WTC11 (cell line): ENCODE measurements around the gene GIGYF1.

Experiments
- ELF4 ChIP-seq: sonication (generic); formaldehyde crosslinking; IDR thresholded peaks from 2 replicates; pipeline ENCODE4 v1.8.1; 2022; ENCODE audit warnings: low read depth, mild to moderate bottlenecking, moderate library complexity, missing genetic modification reagents
- TF ChIP-seq, protein P1 (sequence below): sonication (generic); formaldehyde crosslinking; IDR thresholded peaks from 2 replicates; pipeline ENCODE4 v1.8.0; 2023; ENCODE audit warnings: missing genetic modification reagents
- TF ChIP-seq, protein P2 (sequence below): sonication (generic); formaldehyde crosslinking; IDR thresholded peaks from 2 replicates; pipeline ENCODE4 v1.8.0; 2023; ENCODE audit warnings: missing genetic modification reagents, mild to moderate bottlenecking, borderline replicate concordance
- TF ChIP-seq, protein P3 (sequence below): sonication (generic); formaldehyde crosslinking; IDR thresholded peaks from 2 replicates; pipeline ENCODE4 v1.8.1; 2022; ENCODE audit warnings: mild to moderate bottlenecking, missing genetic modification reagents, moderate library complexity, borderline replicate concordance
- TF ChIP-seq, protein P4 (sequence below): fragments of 200-600 bp; IDR thresholded peaks from 2 replicates; pipeline ENCODE4 v1.8.0; 2022; ENCODE audit warnings: antibody characterized with exemption
- TF ChIP-seq, protein P5 (sequence below): sonication (generic); formaldehyde crosslinking; IDR thresholded peaks from 2 replicates; pipeline ENCODE4 v1.8.1; 2023; ENCODE audit warnings: mild to moderate bottlenecking, missing genetic modification reagents, moderate library complexity

DNA sequence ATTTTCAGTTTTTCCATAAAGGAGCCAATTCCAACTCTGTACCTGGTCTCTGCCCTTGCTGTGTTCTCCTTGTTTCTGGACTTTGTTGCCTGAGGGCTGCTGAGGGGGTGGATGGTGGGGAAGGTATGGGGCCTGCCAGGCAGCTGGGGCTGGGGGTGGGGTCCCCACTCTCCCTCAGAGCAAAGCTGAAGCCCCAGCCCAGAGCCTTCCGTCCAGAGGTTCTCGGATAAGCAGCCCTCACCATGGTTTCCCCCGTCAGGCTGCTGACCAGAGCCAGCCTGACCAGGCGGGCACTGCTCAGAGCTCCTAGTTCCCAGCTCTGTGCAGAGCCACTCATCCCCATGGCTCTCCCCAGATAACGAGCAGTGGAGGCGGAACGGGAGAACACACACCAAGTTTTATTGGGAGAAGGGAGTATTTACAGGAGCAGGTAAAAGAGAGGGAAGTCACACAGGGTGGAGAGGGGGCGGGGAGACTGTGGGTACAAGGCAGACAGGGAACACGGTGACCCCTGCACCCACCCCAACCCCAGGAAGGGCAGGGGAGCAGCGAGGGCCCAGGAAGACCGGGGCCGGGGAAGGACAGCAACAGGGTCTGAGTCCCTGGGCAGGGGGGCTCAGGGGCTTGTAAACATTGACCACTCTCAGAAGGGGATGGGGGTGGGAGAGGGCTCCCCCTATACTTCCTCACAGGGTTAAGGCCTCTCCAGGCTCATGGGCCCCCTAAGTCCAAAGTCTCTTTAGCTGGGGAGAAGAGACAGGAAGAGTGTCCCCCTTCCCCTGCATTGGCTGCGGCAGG is 14.7 kb downstream of the GIGYF1 start:
- TF ChIP-seq, protein P1, sequence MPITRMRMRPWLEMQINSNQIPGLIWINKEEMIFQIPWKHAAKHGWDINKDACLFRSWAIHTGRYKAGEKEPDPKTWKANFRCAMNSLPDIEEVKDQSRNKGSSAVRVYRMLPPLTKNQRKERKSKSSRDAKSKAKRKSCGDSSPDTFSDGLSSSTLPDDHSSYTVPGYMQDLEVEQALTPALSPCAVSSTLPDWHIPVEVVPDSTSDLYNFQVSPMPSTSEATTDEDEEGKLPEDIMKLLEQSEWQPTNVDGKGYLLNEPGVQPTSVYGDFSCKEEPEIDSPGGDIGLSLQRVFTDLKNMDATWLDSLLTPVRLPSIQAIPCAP (CRISPR knock-in tag) = no peak
- TF ChIP-seq, protein P2, sequence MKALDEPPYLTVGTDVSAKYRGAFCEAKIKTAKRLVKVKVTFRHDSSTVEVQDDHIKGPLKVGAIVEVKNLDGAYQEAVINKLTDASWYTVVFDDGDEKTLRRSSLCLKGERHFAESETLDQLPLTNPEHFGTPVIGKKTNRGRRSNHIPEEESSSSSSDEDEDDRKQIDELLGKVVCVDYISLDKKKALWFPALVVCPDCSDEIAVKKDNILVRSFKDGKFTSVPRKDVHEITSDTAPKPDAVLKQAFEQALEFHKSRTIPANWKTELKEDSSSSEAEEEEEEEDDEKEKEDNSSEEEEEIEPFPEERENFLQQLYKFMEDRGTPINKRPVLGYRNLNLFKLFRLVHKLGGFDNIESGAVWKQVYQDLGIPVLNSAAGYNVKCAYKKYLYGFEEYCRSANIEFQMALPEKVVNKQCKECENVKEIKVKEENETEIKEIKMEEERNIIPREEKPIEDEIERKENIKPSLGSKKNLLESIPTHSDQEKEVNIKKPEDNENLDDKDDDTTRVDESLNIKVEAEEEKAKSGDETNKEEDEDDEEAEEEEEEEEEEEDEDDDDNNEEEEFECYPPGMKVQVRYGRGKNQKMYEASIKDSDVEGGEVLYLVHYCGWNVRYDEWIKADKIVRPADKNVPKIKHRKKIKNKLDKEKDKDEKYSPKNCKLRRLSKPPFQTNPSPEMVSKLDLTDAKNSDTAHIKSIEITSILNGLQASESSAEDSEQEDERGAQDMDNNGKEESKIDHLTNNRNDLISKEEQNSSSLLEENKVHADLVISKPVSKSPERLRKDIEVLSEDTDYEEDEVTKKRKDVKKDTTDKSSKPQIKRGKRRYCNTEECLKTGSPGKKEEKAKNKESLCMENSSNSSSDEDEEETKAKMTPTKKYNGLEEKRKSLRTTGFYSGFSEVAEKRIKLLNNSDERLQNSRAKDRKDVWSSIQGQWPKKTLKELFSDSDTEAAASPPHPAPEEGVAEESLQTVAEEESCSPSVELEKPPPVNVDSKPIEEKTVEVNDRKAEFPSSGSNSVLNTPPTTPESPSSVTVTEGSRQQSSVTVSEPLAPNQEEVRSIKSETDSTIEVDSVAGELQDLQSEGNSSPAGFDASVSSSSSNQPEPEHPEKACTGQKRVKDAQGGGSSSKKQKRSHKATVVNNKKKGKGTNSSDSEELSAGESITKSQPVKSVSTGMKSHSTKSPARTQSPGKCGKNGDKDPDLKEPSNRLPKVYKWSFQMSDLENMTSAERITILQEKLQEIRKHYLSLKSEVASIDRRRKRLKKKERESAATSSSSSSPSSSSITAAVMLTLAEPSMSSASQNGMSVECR (CRISPR knock-in tag) = no peak
- TF ChIP-seq, protein P3, sequence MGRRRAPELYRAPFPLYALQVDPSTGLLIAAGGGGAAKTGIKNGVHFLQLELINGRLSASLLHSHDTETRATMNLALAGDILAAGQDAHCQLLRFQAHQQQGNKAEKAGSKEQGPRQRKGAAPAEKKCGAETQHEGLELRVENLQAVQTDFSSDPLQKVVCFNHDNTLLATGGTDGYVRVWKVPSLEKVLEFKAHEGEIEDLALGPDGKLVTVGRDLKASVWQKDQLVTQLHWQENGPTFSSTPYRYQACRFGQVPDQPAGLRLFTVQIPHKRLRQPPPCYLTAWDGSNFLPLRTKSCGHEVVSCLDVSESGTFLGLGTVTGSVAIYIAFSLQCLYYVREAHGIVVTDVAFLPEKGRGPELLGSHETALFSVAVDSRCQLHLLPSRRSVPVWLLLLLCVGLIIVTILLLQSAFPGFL (CRISPR knock-in tag) = no peak
- TF ChIP-seq, protein P4, sequence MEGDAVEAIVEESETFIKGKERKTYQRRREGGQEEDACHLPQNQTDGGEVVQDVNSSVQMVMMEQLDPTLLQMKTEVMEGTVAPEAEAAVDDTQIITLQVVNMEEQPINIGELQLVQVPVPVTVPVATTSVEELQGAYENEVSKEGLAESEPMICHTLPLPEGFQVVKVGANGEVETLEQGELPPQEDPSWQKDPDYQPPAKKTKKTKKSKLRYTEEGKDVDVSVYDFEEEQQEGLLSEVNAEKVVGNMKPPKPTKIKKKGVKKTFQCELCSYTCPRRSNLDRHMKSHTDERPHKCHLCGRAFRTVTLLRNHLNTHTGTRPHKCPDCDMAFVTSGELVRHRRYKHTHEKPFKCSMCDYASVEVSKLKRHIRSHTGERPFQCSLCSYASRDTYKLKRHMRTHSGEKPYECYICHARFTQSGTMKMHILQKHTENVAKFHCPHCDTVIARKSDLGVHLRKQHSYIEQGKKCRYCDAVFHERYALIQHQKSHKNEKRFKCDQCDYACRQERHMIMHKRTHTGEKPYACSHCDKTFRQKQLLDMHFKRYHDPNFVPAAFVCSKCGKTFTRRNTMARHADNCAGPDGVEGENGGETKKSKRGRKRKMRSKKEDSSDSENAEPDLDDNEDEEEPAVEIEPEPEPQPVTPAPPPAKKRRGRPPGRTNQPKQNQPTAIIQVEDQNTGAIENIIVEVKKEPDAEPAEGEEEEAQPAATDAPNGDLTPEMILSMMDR = no peak
- TF ChIP-seq ELF4 (CRISPR knock-in tag) = no peak
- TF ChIP-seq, protein P5, sequence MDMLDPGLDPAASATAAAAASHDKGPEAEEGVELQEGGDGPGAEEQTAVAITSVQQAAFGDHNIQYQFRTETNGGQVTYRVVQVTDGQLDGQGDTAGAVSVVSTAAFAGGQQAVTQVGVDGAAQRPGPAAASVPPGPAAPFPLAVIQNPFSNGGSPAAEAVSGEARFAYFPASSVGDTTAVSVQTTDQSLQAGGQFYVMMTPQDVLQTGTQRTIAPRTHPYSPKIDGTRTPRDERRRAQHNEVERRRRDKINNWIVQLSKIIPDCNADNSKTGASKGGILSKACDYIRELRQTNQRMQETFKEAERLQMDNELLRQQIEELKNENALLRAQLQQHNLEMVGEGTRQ (CRISPR knock-in tag) = no peak
